Tibial nerve (tissue), 4 donors: ENCODE measurements around the gene ENPP1.

Experiments used
- CTCF ChIP-seq, 5 experiments: fragments of 200-600 bp in 3 of 5; fragments of 450-650 bp in 2 of 5; sonication (generic) in 3 of 5; IDR thresholded peaks; one replicate each; pipeline ENCODE4 v1.5.1; 2016 to 2019; ENCODE audit warnings: antibody characterized with exemption in 5 of 5, mild to moderate bottlenecking in 3 of 5, moderate library complexity in 2 of 5
- EP300 ChIP-seq, 2 donors: sonication (generic); formaldehyde crosslinking; IDR thresholded peaks; one replicate each; pipeline ENCODE4 v1.6.1; 2017; ENCODE audit warnings: antibody characterized with exemption in 2 of 2, mild to moderate bottlenecking in 1 of 2
- POLR2A ChIP-seq, 2 donors: fragments of 450-650 bp; IDR thresholded peaks; one replicate each; pipeline ENCODE4 v1.6.1; 2017; ENCODE audit warnings: antibody characterized with exemption in 2 of 2, mild to moderate bottlenecking in 2 of 2, moderate library complexity in 2 of 2

DNA sequence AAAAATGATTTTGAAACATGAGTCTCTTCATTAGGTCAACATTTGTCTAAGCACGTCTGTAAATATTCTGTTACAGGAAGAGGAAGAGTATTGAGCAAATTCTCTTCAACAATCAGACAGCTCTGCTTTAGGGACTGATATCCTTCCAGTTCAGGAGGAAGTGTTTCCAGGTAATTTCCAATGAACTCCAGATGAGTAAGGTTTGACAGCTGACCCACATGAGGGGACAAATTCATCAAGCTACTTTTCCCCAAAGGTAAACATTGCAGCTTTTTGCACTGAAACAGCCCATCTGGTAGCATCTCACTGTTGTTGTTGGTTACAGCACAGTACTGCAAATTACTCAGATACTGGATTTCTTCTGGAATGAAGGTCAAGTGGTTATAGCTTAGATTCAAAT, 18.1 kb downstream of the ENPP1 start:
- TF ChIP-seq CTCF (IDR thresholded peaks at IDR 0.05) = no peak
- no peak for TF ChIP-seq POLR2A (IDR thresholded peaks at IDR 0.05)
- no peak for TF ChIP-seq EP300 (IDR thresholded peaks at IDR 0.05)
